Measurements from ENCODE around the gene KCNK18.

Gene KCNK18

DNA sequence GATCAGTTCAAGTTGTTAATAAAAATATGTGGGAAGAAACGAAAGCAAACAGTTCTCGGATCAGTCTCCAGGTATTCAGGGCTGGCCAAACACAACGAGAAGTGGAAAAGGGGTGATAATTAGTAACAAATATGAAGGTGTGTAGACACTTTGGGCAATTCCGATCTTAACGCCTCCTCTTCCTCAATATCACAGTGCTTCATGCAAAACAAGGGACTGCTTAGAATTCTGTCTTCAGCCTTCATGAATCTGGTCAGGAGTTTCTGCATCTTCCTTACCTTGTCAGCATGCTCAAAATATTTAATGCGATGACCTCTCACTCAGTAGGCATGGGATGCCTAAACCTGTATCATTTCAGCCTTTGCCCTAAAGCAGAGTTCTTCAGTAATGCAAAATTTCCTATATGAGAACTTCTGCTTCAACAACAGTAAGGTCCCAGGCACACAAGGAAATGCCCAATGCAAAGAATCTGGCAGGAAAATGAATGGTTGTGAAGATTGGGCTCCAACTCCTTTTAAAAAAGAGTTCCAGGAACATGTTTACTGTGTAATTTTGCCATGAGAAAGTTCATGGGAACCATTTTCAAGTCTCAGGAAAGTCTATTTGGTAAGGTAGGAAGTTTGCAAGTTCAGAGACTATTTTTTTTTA lies 35.8 kb upstream of the KCNK18 start:
- Histone ChIP-seq H3K79me2 (ENCODE audit: insufficient read depth, low read length) (no peaks in the 10 kb centered on the region), H3K27ac (ENCODE audit: low read depth, low read length, poor library complexity, severe bottlenecking) (no peak overlapping the region), H3K9me2 (ENCODE audit: low read depth, low read length) (no peaks in the 10 kb centered on the region), H4K20me1 (ENCODE audit: insufficient read depth, low read length) (no peaks in the 10 kb centered on the region), H3K27me3 (ENCODE audit: insufficient read depth, low read length) (peaks cover 7% of the 10 kb centered on the region; the same call in 1 of the 2 replicates), H2AFZ (ENCODE audit: low read length) (no peak overlapping the region), H3K9me3 (ENCODE audit: low read length) (no peaks in the 10 kb centered on the region), H3F3A (ENCODE audit: insufficient read depth, low read length) (no peaks in the 10 kb centered on the region), H3K4me1 (ENCODE audit: insufficient read depth, low read length, severe bottlenecking) (no peaks in the 10 kb centered on the region), H3K4me3 (ENCODE audit: low read depth, low read length, poor library complexity, severe bottlenecking) (no peak overlapping the region), H3K36me3 (ENCODE audit: insufficient read depth, low read length) (no peaks in the 10 kb centered on the region), H3K4me2 (ENCODE audit: low read length) (no peak overlapping the region), H3K9ac (ENCODE audit: low read length) (no peak overlapping the region)
- TF ChIP-seq CTCF (IDR thresholded peaks at IDR 0.05; ENCODE audit: low read length) (no peak), EZH2 (IDR thresholded peaks at IDR 0.05; ENCODE audit: borderline replicate concordance, low read length) (no peak)

DNA sequence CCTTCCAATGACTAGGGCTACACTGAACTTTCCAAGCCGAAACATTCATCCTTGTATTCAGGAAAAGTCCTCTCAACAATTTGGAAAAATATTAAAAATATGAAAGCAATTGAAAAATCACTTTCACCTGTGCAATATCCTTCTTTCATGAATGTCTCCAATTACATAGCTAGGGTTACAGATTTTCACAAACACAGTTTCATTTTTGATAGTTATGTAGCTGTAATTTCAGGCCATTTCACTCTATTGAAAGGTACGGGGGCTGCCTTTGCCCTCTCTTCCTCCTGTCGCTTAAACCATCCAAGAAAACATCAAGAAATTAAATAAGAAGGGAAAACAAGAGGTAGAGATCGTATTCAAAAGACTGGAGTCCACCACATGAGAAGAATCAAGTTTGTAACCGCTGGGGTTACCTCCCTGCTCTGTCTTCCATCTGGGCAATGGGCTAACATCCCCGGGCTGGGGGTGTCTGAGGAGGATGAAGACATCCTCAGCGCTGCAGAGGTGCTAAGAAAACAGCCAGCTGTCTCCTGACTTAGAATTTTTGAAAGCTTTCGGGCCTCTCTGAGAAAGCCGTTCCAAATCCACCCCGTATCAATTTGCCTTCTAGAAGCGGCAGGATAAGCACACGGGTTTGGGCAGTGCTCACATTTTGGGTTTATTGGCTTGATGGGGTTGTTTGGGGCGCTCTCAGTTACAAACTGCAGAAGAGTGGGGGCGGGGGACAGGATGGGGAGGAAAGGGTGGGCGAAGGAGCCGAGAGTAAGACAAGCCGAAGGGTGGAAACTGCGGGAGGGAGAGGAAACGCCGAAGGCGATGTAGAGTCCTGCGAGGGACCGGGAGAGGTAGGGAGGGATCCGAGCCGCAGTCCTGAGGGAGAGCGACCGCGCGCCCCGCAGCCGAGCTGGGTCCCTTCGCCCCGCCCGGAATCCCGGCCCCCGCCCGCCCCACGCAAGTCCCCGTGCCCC lies 34.9 kb upstream of the KCNK18 start:
- Histone ChIP-seq H3K27ac (ENCODE audit: low read depth, low read length, poor library complexity, severe bottlenecking) (no peak overlapping the region), H3K4me1 (ENCODE audit: insufficient read depth, low read length, severe bottlenecking) (no peaks in the 10 kb centered on the region), H3K9me3 (ENCODE audit: low read length) (no peaks in the 10 kb centered on the region), H3K79me2 (ENCODE audit: insufficient read depth, low read length) (no peaks in the 10 kb centered on the region), H3K9me2 (ENCODE audit: low read depth, low read length) (no peaks in the 10 kb centered on the region), H3K36me3 (ENCODE audit: insufficient read depth, low read length) (no peaks in the 10 kb centered on the region), H3F3A (ENCODE audit: insufficient read depth, low read length) (no peaks in the 10 kb centered on the region), H3K4me2 (ENCODE audit: low read length) (no peak overlapping the region), H3K4me3 (ENCODE audit: low read depth, low read length, poor library complexity, severe bottlenecking) (no peak overlapping the region), H4K20me1 (ENCODE audit: insufficient read depth, low read length) (no peaks in the 10 kb centered on the region), H3K27me3 (ENCODE audit: insufficient read depth, low read length) (peaks cover 7% of the 10 kb centered on the region; the same call in 1 of the 2 replicates), H2AFZ (ENCODE audit: low read length) (no peak overlapping the region), H3K9ac (ENCODE audit: low read length) (no peak overlapping the region)
- TF ChIP-seq EZH2 (IDR thresholded peaks at IDR 0.05; ENCODE audit: borderline replicate concordance, low read length) (no peak), CTCF (IDR thresholded peaks at IDR 0.05; ENCODE audit: low read length) (no peak)

- Histone ChIP-seq H3K9me2 (ENCODE audit: low read depth, low read length) (no peaks in the 10 kb centered on the region), H3K4me1 (ENCODE audit: insufficient read depth, low read length, severe bottlenecking) (no peaks in the 10 kb centered on the region), H3K4me3 (ENCODE audit: low read depth, low read length, poor library complexity, severe bottlenecking) (no peak overlapping the region), H3K9me3 (ENCODE audit: low read length) (no peaks in the 10 kb centered on the region), H3K27me3 (ENCODE audit: insufficient read depth, low read length) (peaks cover 7% of the 10 kb centered on the region; the same call in 1 of the 2 replicates), H3F3A (ENCODE audit: insufficient read depth, low read length) (no peaks in the 10 kb centered on the region), H2AFZ (ENCODE audit: low read length) (no peak overlapping the region), H3K9ac (ENCODE audit: low read length) (no peak overlapping the region), H3K4me2 (ENCODE audit: low read length) (no peak overlapping the region), H4K20me1 (ENCODE audit: insufficient read depth, low read length) (no peaks in the 10 kb centered on the region), H3K27ac (ENCODE audit: low read depth, low read length, poor library complexity, severe bottlenecking) (no peak overlapping the region), H3K79me2 (ENCODE audit: insufficient read depth, low read length) (no peaks in the 10 kb centered on the region), H3K36me3 (ENCODE audit: insufficient read depth, low read length) (no peaks in the 10 kb centered on the region)
- no peak for TF ChIP-seq CTCF (IDR thresholded peaks at IDR 0.05; ENCODE audit: low read length)
- no peak for TF ChIP-seq EZH2 (IDR thresholded peaks at IDR 0.05; ENCODE audit: borderline replicate concordance, low read length)
Observed at GRCh38 chr10:117163061-117163953, 34.0 kb upstream of the KCNK18 start.
